A549 treated with Hydrocortisone at 1 μM for 4 hours (cell line): ENCODE data around the gene HOXA7. TPM values are rescaled to one million over a fixed set of nuclear protein-coding genes. Genes with fewer than 3 reads are reported as not detected.

Experiments
- total RNA-seq: library from RNA; stranded (reverse); fragments of 200-300 nt; extraction: Qiagen RNA extraction; gene quantifications from 5 replicates; pipeline ENCODE4 v1.2.3, GENCODE V29; 2022

The HOXA7 gene
- 4.2 to 5.2 TPM (median 4.8 TPM) in 5 replicates for total RNA-seq

DNA sequence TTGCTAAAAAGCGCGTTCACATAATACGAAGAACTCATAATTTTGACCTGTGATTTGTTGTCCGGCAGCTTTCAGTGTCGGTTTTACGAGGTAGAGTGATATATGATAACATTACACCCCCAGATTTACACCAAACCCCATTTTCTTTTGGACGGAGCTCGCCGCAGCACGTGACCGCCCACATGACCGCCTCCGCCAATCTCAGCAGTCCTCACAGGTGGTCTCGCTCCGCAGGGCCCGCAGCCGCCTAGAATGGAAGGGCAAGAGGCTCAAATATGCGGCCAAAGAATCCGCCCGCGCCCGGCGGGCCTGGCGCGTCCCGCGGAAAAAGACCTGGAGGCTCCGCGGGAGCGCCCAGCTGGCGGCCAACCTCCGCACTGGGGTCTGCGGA lies at the start of gene HOXA7:
HOXA7 (minus strand) TSS at position 168 of the 391 bp plus-strand sequence; CDS start at position 38, 130 bp downstream.

DNA sequence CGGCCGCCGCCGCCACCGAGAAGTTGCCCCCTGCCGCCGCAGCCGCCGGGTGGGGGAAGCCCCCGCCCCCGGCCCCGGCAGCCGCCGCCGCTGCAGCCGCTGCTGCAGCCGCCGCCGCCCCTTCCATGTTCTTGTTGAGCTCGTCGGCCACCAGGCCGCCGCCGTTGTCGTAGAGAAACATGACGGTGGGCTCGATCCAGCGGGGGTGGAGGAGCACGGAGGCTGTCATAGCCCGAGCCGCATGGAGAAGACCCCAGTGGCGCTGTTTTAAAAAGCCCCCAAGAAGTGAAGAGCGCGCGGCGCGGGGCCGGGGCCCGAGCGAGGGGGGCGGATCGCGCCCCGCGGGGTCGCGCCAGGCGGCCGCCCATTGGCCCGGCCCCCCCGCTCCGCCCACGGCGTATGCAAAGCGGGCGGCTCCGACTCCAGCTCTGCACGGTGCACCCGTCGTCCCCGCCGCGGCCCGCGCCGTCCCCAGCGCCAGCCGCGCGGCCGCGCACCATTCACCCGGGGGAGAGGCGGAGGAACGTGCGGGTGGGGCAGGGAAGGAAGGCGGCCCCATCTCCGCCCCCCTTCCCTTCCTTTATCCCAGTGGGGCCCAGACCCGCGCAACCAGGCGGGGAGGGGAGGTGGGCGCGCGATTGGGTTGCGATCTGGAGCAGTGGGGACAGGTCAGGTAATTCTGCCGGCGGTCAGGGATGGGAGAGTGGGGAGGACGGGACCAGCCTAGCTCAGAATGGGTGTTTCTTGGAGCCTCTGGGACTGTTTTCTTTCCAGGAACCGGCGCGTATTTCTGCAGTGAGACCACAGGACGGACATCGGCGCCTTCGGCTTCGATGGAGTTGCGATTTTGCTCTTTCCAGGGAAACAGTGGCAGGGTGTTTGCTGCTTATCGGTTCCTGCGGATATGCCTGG lies 43.6 kb upstream of the HOXA7 start, which contains the start of gene HOXA13:
HOXA13 (minus strand) TSS at position 243 of the 912 bp plus-strand sequence; CDS start at position 229, 14 bp downstream.

DNA sequence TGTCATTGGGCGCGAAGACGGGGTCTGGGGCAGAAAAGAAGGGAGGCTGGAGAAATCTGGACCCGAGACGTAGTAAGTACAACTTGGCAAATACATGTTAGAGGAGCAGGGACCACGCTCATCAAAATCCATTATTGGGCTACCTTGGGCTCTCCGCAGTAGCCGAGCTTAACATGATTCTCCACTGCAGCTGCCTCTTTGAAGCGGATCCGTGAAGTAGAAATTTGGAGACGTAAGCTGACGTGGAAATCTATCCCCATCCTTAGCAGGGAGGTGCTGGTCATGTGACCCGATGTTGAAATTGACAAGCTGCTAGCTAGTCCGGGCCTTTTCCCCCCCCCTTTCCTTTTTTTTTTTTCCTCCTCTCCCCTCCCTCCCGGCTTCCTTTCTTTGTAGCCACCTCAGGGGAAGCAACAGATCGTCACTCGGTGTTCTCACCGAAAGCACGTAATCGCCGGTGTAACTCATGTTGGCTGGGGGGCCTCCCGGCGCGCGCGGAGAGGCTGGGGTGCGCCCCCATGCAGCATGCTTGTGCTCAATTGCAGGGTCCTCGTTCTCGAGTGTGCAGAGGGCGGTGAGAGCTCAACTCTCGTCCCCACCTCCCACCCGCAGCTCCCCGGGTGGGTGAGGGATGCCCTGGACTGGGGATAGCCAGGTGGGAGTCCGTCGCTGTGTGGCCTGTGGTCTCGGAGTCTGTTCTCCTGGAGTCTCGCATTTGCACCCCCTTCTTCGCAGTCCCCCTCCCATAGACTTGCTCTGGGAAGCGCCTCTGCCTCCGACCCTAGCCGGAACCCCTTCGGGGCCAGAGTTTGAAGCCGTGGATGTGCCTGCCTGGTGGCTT lies 28.8 kb upstream of the HOXA7 start, which contains the start of gene HOXA11:
HOXA11 (minus strand) TSS at position 220 of the 841 bp plus-strand sequence; CDS start at position 132, 88 bp downstream.

GRCh38 chr7:27173956-27174873 lies 17.7 kb upstream of the HOXA7 start, which contains the start of gene HOXA10:
TSS of gene HOXA10 (minus strand) at chr7:27174320. CDS start at chr7:27174306, 14 bp downstream.

GRCh38 chr7:27165089-27165995 lies 8.9 kb upstream of the HOXA7 start, which contains the start of gene HOXA9:
TSS of gene HOXA9 (minus strand) at chr7:27165537. CDS start at chr7:27165457, 80 bp downstream.

GRCh38 chr7:27151931-27152815 lies 4.3 kb downstream of the HOXA7 start, which contains the start of gene HOXA3:
TSS of gene HOXA3 (minus strand) at chr7:27152583. CDS start at chr7:27110640, 41,943 bp downstream.

GRCh38 chr7:27147199-27148030 lies 9.1 kb downstream of the HOXA7 start, which contains the start of gene HOXA6:
TSS of gene HOXA6 (minus strand) at chr7:27147774. CDS start at chr7:27147749, 25 bp downstream.

GRCh38 chr7:27143023-27143949 lies 13.2 kb downstream of the HOXA7 start, which contains the start of gene HOXA5:
TSS of gene HOXA5 (minus strand) at chr7:27143681. CDS start at chr7:27143607, 74 bp downstream.

DNA sequence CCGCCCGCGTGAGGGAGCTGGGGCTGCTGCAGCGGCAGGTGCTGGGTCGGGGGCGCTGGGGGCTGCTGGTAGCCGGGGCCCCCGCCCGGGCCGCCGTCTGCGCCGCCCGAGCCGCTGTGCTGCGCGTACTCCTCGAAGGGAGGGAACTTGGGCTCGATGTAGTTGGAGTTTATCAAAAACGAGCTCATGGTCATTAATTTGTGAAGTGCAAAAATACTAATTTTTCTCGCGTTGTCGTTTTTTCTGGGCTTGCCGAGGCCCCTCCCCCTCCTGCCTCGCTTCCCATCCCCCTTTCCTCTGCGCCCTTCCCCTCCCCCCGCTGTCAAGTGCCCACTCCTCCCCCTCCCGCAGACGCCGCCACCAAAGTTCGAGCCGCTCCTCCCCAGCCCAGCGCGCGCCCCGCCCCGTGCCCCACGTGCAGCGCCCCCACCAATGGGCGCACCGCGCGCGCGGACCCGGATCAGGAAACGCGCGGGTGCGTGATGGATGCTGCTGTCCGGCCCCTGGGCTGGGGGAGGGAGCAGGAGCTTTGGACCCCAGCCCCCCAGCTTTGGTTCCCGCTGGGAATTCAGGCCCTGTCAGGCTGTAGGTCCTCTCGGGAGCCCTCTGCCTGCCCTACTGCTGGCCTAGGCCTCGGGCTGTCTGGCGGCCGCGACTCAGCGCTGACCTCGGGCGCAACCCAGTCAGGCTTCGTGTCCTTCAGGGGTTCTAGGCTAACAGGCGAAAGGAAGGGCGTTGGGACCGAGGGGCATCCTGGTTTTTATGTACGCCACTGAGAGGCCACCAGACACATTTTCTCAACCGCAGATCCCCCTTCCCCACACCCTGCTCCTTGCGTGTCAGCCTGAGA lies 25.7 kb downstream of the HOXA7 start, which contains the start of gene HOXA4:
HOXA4 (minus strand) TSS at position 218 of the 850 bp plus-strand sequence; CDS start at position 194, 24 bp downstream.

Other genes with a start within 250 kb of the HOXA7 start
- 2.4 to 3.6 TPM (median 3.3 TPM) in 5 replicates for gene HOXA1, start 60.7 kb downstream of the HOXA7 start, total RNA-seq
- 0.53 to 0.81 TPM (median 0.69 TPM) in 5 replicates for gene HOXA2, start 54.0 kb downstream of the HOXA7 start, total RNA-seq
- 1.4 to 2.3 TPM (median 1.7 TPM) in 5 replicates for gene HOXA4, start 25.9 kb downstream of the HOXA7 start, total RNA-seq
- 4.1 to 5.9 TPM (median 4.2 TPM) in 5 replicates for gene HOXA5, start 13.0 kb downstream of the HOXA7 start, total RNA-seq
- 1.1 to 1.6 TPM (median 1.3 TPM) in 5 replicates for gene HOXA6, start 8.9 kb downstream of the HOXA7 start, total RNA-seq
- gene HOXA3, start 4.1 kb downstream of the HOXA7 start, total RNA-seq: 3.7 to 6.1 TPM (median 5.6 TPM) in 5 replicates
- 0.32 to 0.67 TPM (median 0.54 TPM) in 5 replicates for gene HOXA9, start 8.9 kb upstream of the HOXA7 start, total RNA-seq
- gene HOXA10, start 17.6 kb upstream of the HOXA7 start, total RNA-seq: 5.4 to 7.8 TPM (median 6.3 TPM) in 5 replicates
- 0.58 to 0.68 TPM (median 0.63 TPM) in 5 replicates for gene HOXA11, start 28.6 kb upstream of the HOXA7 start, total RNA-seq
- gene HOXA13, start 43.4 kb upstream of the HOXA7 start, total RNA-seq: 2.0 to 2.7 TPM (median 2.2 TPM) in 5 replicates
- 0.07 to 0.22 TPM (median 0.13 TPM) in 5 replicates for gene EVX1, start 86.1 kb upstream of the HOXA7 start, total RNA-seq